Measurements from ENCODE around the gene UNCX. TPM values are rescaled to one million over a fixed set of nuclear protein-coding genes. Genes with fewer than 3 reads are reported as not detected.

Gene UNCX
- total and polyA plus RNA-seq, 2 experiments from 2014 or later = not detected

DNA sequence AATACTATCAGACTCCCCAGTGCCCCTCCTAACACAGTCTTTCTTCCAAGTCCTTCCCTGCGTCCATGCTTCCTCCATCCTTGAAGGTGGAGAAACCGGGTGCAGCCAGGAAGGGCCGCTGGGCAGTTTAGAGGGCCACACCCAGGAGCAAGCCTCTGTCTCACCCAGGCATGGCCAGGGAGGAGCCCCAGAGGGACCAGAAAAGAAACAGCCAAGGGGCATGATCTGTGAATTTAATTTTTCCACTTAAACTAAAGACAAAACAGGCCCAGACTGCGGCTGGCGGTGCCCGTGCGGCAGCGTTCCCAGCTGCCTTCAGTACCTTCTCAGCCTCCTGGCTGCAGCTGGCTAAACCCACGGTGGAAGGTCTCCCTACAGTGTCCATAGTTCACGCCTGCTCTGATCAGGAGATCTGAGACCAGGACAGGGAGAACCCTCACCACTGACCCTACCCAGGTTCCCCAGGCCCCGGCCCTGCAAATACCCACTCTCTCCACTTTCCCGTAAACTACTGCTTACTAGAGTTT lies 12.9 kb downstream of the UNCX start:
- H3K27ac ChIP-seq = no peak overlapping the region
- TF ChIP-seq EZH2phosphoT487 (IDR thresholded peaks at IDR 0.05; ENCODE audit: low read depth, severe bottlenecking, unreplicated experiment) = no peak
- TF ChIP-seq EZH2 (IDR thresholded peaks at IDR 0.05; ENCODE audit: borderline replicate concordance) = no peak
- TF ChIP-seq, protein P1, sequence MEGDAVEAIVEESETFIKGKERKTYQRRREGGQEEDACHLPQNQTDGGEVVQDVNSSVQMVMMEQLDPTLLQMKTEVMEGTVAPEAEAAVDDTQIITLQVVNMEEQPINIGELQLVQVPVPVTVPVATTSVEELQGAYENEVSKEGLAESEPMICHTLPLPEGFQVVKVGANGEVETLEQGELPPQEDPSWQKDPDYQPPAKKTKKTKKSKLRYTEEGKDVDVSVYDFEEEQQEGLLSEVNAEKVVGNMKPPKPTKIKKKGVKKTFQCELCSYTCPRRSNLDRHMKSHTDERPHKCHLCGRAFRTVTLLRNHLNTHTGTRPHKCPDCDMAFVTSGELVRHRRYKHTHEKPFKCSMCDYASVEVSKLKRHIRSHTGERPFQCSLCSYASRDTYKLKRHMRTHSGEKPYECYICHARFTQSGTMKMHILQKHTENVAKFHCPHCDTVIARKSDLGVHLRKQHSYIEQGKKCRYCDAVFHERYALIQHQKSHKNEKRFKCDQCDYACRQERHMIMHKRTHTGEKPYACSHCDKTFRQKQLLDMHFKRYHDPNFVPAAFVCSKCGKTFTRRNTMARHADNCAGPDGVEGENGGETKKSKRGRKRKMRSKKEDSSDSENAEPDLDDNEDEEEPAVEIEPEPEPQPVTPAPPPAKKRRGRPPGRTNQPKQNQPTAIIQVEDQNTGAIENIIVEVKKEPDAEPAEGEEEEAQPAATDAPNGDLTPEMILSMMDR (IDR thresholded peaks at IDR 0.05; ENCODE audit: poor library complexity) = no peak
- 35% methylated on average over 12 of the region's 12 CpGs for WGBS (ENCODE audit: low lambda C conversion rate, missing lambda C conversion rate)
- H3K36me3 ChIP-seq (replicated peaks; ENCODE audit: insufficient read depth, low read depth) = no peaks in the 10 kb centered on the region
- H4K20me1 ChIP-seq (ENCODE audit: insufficient read depth, poor library complexity, severe bottlenecking) = no peaks in the 10 kb centered on the region
- no peaks in the 10 kb centered on the region for H3K9me2 ChIP-seq (replicated peaks; ENCODE audit: insufficient read depth)
- H2AFZ ChIP-seq = no peak overlapping the region
- H3K9me3 ChIP-seq (ENCODE audit: low read depth) = no peaks in the 10 kb centered on the region
- no peak overlapping the region for H3K4me3 ChIP-seq
- H3K4me2 ChIP-seq = no peak overlapping the region
- peaks cover 95% of the 10 kb centered on the region for H3K27me3 ChIP-seq
- no peak for DNase-seq (ENCODE audit: low spot score)
- no peaks in the 10 kb centered on the region for H3K4me1 ChIP-seq (ENCODE audit: insufficient read depth)
- H3K79me2 ChIP-seq = no peaks in the 10 kb centered on the region

DNA sequence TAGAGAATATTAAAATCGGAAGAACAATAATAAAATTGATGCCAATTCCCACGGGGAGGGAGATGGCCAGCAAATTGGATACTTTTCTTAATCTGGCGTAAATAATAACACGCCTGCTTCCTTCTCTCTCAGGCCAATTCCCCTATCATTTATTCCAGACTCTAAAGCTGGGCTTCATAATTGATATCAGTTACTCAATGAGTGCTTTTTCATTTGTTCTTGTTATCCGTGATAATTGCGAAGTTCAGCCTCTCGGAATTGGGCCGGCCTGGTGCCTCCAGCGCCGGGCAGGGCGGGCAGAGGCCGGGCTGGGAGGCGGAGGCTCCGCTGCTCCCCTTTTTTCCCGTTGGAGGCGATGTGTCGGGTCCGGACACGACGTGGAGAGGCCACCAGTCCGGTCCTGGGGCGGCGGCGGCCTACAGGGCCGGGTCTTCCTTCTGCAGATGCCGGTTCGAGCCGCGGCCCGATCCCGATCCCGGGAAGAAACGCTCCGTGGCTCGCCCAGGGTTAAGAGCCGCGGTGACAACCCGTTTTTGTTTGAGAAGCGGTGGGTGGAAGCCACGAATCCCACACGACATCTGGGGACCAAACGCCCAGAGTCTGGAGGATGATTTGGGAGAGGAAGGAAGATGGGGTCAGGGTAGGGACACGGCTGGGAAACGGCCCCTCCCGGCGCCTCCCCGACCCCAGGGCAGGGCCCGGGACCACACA lies 13.6 kb downstream of the UNCX start:
- 19% methylated on average over 45 of the region's 48 CpGs for WGBS (ENCODE audit: low lambda C conversion rate, missing lambda C conversion rate)
- no peaks in the 10 kb centered on the region for H3K36me3 ChIP-seq (replicated peaks; ENCODE audit: insufficient read depth, low read depth)
- H3K9me2 ChIP-seq (replicated peaks; ENCODE audit: insufficient read depth) = no peaks in the 10 kb centered on the region
- no peak overlapping the region for H3K4me3 ChIP-seq
- H3K4me2 ChIP-seq = peak overlapping the region; percentile 33
- no peak overlapping the region for H3K27ac ChIP-seq
- no peaks in the 10 kb centered on the region for H3K4me1 ChIP-seq (ENCODE audit: insufficient read depth)
- H2AFZ ChIP-seq = peak overlapping the region; percentile 31
- no peaks in the 10 kb centered on the region for H3K9me3 ChIP-seq (ENCODE audit: low read depth)
- DNase-seq (ENCODE audit: low spot score) = no peak
- no peaks in the 10 kb centered on the region for H3K79me2 ChIP-seq
- no peaks in the 10 kb centered on the region for H4K20me1 ChIP-seq (ENCODE audit: insufficient read depth, poor library complexity, severe bottlenecking)
- peaks cover 95% of the 10 kb centered on the region for H3K27me3 ChIP-seq
- TF ChIP-seq, protein P1 (IDR thresholded peaks at IDR 0.05; ENCODE audit: poor library complexity) = no peak
- peak; percentile 37 for TF ChIP-seq EZH2 (IDR thresholded peaks at IDR 0.05; ENCODE audit: borderline replicate concordance)
- peak; percentile 28 for TF ChIP-seq EZH2phosphoT487 (IDR thresholded peaks at IDR 0.05; ENCODE audit: low read depth, severe bottlenecking, unreplicated experiment)

DNA sequence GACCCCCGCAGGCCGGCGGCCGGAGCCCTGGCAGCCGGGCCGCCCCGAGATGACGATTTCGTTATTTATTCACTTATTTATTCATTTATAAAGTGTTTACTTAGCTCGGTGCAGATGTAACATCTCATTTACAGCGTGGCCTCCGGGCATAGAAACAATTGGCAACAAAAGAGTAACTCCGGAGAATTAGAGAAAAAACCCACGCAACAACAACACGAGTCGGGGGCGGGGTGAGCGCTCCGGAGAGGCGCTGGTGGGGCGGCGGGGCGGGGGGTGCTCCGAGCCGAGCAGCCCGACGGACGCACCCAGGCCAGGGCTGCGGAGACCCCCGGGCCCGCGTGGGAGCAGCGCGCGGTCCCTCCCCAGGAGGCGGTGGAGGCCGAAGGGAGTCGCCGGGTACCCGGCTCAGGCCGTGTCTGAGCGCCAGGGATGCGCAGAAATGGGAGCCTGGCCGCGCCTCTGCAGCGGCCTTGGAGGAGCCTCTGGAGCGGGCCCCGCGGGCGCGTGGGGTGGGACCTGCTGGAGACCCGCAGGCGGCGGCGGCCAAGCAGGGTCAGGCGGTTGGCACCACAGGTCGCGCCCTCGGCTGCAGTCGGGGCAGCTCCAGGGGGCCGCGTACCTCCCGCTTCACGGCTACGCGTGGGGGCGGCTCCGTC lies 14.3 kb downstream of the UNCX start:
- Histone ChIP-seq H3K27me3 (peaks cover 95% of the 10 kb centered on the region), H3K9me2 (replicated peaks; ENCODE audit: insufficient read depth) (no peaks in the 10 kb centered on the region), H3K79me2 (no peaks in the 10 kb centered on the region), H4K20me1 (ENCODE audit: insufficient read depth, poor library complexity, severe bottlenecking) (no peaks in the 10 kb centered on the region), H3K4me2 (peak overlapping the region; percentile 33), H3K4me3 (no peak overlapping the region), H3K27ac (no peak overlapping the region), H3K4me1 (ENCODE audit: insufficient read depth) (no peaks in the 10 kb centered on the region), H2AFZ (peak overlapping the region; percentile 31), H3K36me3 (replicated peaks; ENCODE audit: insufficient read depth, low read depth) (no peaks in the 10 kb centered on the region), H3K9me3 (ENCODE audit: low read depth) (no peaks in the 10 kb centered on the region)
- WGBS (ENCODE audit: low lambda C conversion rate, missing lambda C conversion rate) = 7% methylated on average over 34 of the region's 68 CpGs
- DNase-seq (ENCODE audit: low spot score) = no peak
- TF ChIP-seq EZH2phosphoT487 (IDR thresholded peaks at IDR 0.05; ENCODE audit: low read depth, severe bottlenecking, unreplicated experiment) (no peak), EZH2 (IDR thresholded peaks at IDR 0.05; ENCODE audit: borderline replicate concordance) (peak; percentile 98)

DNA sequence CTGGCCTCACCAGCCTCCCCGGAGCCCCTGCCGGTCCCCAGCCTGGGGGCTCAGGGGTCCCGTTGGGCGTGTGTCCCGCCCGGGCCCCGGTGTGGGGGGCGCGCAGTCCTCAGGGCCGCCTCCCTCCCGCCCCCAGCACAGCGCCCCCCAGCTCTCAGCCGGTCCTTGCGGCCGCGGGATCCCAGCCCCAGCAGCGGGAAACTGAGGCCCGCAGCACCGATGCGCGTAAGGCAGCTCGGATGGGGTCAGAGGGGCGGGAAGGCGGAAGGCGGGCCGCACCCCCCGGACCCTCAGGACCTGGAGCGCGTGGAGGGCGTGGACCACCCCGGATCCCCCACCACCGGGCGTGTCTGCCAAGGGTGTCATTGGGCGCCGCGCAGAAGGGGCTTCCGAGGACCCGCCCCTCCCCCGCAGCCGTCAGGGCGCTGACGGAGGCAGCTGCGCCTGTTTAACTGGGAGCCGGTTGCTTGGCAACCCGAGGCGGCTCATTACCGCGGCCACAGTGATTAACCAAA lies 14.9 kb downstream of the UNCX start:
- no peak overlapping the region for H3K27ac ChIP-seq

More for the DNA sequence above, 14.9 kb downstream of the UNCX start:
- Histone ChIP-seq H3K4me3 (no peak overlapping the region), H3K36me3 (replicated peaks; ENCODE audit: insufficient read depth, low read depth) (no peaks in the 10 kb centered on the region), H4K20me1 (ENCODE audit: insufficient read depth, poor library complexity, severe bottlenecking) (no peaks in the 10 kb centered on the region), H2AFZ (peak overlapping the region; percentile 31), H3K4me1 (ENCODE audit: insufficient read depth) (no peaks in the 10 kb centered on the region), H3K9me3 (ENCODE audit: low read depth) (no peaks in the 10 kb centered on the region), H3K9me2 (replicated peaks; ENCODE audit: insufficient read depth) (no peaks in the 10 kb centered on the region), H3K79me2 (no peaks in the 10 kb centered on the region), H3K27me3 (peaks cover 93% of the 10 kb centered on the region), H3K4me2 (peak overlapping the region; percentile 33)
- 3% methylated on average over 23 of the region's 48 CpGs for WGBS (ENCODE audit: low lambda C conversion rate, missing lambda C conversion rate)
- peak; percentile 85 for TF ChIP-seq EZH2 (IDR thresholded peaks at IDR 0.05; ENCODE audit: borderline replicate concordance)
- TF ChIP-seq EZH2phosphoT487 (IDR thresholded peaks at IDR 0.05; ENCODE audit: low read depth, severe bottlenecking, unreplicated experiment) = peak; percentile 86
- TF ChIP-seq, protein P1 (IDR thresholded peaks at IDR 0.05; ENCODE audit: poor library complexity) = no peak
- no peak for DNase-seq (ENCODE audit: low spot score)

Data from hepatocyte (in vitro differentiated cells).